HG02610 (cell line): ENCODE data around the gene C12orf76.

Source experiments
- ATAC-seq: cut with Tn5 transposase; IDR thresholded peaks from one replicate; pipeline ENCODE4 v1.9.1; 2021; ENCODE audit warnings: mild to moderate bottlenecking, moderate library complexity; ENCODE audit not compliant: unreplicated experiment

The C12orf76 gene

GRCh38 chr12:109996483-109996853 is 51.9 kb downstream of the C12orf76 start:
- no peak for ATAC-seq

DNA sequence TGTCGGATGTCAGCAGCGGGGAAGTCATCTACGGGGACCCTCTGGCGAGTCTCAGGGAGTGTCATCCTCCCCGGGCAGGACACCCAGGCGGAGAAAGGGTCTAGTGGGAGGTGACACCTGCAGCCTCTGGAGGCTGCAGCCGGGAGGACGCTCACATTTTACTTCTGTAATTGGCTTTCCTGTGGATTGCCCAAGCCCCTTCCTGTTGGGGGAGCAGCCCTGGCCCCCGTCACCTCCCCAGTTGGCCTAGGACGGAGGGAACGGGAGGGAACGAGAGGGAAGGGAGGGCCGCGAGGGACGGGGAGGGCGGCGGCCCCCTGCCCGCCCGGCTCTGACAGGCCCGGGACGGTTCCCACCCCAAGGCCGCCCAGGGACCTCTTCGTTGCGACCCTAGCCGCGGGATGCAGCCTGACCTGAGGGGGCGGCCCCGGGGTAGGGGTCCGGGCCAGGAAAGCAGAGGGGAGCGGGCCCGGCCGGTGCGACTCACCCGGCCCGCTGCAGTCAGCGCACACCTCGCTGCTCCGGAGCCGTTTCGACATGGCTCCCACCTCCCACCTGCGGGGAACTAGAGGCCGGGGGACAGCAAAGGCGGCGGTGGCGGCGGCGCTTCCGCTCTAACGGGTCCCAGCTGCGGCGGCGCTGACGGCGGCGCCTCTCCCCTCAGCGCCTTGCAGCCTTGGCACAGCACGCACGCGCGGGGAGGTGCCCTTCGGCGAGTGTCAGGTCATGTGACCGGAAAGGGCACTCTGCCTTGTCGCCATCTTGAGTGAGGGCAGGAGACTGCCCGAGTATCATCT is 52.4 kb downstream of the C12orf76 start, which contains the start of gene GIT2:
Gene GIT2 (minus strand): TSS at position 683 of the 797 bp plus-strand sequence. CDS start 144 bp downstream, at position 539.
- ATAC-seq, result peak; percentile 70

- ATAC-seq, result no peak
Measured at GRCh38 chr12:109995361-109995685, 53.0 kb downstream of the C12orf76 start.

- no peak for ATAC-seq
Measured at GRCh38 chr12:109994401-109995175, 53.7 kb downstream of the C12orf76 start.

DNA sequence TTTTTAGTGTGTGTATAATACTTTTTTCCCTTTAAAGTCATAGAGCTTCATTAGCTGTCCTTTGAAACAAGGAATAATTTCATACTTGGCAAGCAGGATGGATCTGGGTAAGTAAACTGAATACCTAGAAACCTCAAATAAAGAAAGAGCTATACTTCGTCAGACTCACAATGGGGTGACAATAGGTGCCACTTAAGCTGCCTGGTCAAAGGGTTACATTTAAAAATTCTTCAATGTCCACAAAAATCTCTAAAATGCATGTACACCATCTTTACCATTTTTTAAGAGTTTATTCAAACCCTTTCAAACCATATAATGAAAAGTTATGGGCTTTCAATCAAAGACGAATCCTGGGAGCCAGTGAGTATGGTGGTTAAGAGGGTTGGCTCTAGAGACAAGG is 55.2 kb downstream of the C12orf76 start:
- no peak for ATAC-seq

DNA sequence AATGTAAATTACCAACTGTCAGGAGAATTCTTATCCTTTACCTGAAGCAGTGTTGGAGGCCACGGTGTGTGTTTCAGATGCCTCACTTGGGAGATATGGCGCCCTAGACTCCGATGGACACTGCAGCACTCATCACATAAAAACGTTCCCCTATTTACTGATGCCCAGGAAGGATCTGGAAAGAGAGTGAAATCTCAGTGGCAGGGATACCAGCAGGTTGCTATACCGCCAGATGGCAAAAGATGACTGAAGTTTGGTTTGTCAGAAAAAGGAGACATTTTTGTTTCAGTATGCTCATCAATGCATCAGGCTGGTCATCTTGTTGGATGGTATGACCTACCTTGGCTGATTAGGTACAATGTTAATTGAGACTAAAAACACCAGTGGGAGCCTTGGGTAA is 56.7 kb downstream of the C12orf76 start:
- no peak for ATAC-seq
